ENCODE results near the gene CFAP57.

- TF ChIP-seq CHD1 (IDR thresholded peaks at IDR 0.05; ENCODE audit: low read depth, low read length) (no peak), RCOR1 (IDR thresholded peaks at IDR 0.05; ENCODE audit: insufficient replicate concordance, low read length) (no peak), CTCF (conservative IDR thresholded peaks at IDR 0.05; ENCODE audit: low read depth, low read length) (no peak), RAD21 (IDR thresholded peaks at IDR 0.05; ENCODE audit: low read length) (no peak), SMC3 (IDR thresholded peaks at IDR 0.05; ENCODE audit: low read depth, low read length) (no peak), POLR2A (IDR thresholded peaks at IDR 0.05; ENCODE audit: low read depth, low read length) (no peak)
Measured at GRCh38 chr1:43274125-43274803, 102.1 kb downstream of the CFAP57 start.

Data from IMR-90 (cell line).